Measurements from ENCODE around the gene GRIFIN. TPM values are rescaled to one million over a fixed set of nuclear protein-coding genes. Genes with fewer than 3 reads are reported as not detected.
"Not testable (repeated sequence)": the region's sequence is repeated elsewhere in the genome, so short reads cannot be mapped to it uniquely, and the experiment has no call there.

The GRIFIN gene
- total and polyA plus RNA-seq, 9 donors: 0.19 TPM; not detected in 8

GRCh38 chr7:2459674-2460073 lies 16.5 kb downstream of the GRIFIN start:
- peaks cover 4% of the 10 kb centered on the region for H3K9me3 ChIP-seq (replicated peaks; ENCODE audit: control insufficient read depth, low read depth, low read length)
- H3K27me3 ChIP-seq (ENCODE audit: control insufficient read depth, insufficient read depth, low read length): no peaks in the 10 kb centered on the region
- 75% methylated on average over 8 of the region's 8 CpGs for WGBS (ENCODE audit: insufficient coverage)
- no peak overlapping the region for H3K4me3 ChIP-seq (ENCODE audit: low read length)
- peaks cover 11% of the 10 kb centered on the region for H3K4me1 ChIP-seq (ENCODE audit: control insufficient read depth, insufficient read depth, low read length)
- no peak overlapping the region for H3K27ac ChIP-seq (ENCODE audit: low read length)
- no peak for DNase-seq
- H3K36me3 ChIP-seq (ENCODE audit: control insufficient read depth, insufficient read depth, low read length): no peaks in the 10 kb centered on the region

DNA sequence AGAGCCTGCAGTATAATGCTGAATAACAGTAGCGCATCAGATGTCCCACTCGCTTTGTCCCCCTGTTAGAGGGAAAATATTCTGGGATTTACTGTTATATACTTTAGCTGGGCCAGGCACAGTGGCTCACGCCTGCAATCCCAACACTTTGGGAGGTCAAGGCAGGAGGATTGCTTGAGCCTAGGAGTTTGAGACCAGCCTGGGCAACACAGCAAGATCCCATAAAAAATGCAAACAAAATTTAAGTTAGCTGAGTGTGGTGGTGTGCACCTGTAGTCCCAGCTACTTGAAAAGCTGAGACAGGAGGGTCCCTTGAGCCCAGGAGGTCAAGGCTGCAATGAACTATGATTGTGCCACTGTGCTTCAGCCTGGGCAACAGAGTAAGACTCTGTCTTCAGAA lies 22.3 kb downstream of the GRIFIN start:
- not testable (repeated sequence) for H3K9me3 ChIP-seq (replicated peaks; ENCODE audit: control insufficient read depth, low read depth, low read length); H3K36me3 ChIP-seq (ENCODE audit: control insufficient read depth, insufficient read depth, low read length); DNase-seq; H3K4me3 ChIP-seq (ENCODE audit: low read length); H3K27ac ChIP-seq (ENCODE audit: low read length); H3K27me3 ChIP-seq (ENCODE audit: control insufficient read depth, insufficient read depth, low read length)
- H3K4me1 ChIP-seq (ENCODE audit: control insufficient read depth, insufficient read depth, low read length): peaks cover 12% of the 10 kb centered on the region
- WGBS (ENCODE audit: insufficient coverage): no CpG with 5 or more reads among the region's 3 CpGs

- 100% methylated on average over 2 of the region's 8 CpGs for WGBS (ENCODE audit: insufficient coverage)
- Histone ChIP-seq H3K27me3 (ENCODE audit: control insufficient read depth, insufficient read depth, low read length) (peaks cover 4% of the 10 kb centered on the region), H3K4me1 (ENCODE audit: control insufficient read depth, insufficient read depth, low read length) (peaks cover 12% of the 10 kb centered on the region), H3K4me3 (ENCODE audit: low read length) (no peak overlapping the region), H3K36me3 (ENCODE audit: control insufficient read depth, insufficient read depth, low read length) (no peaks in the 10 kb centered on the region), H3K9me3 (replicated peaks; ENCODE audit: control insufficient read depth, low read depth, low read length) (no peaks in the 10 kb centered on the region), H3K27ac (ENCODE audit: low read length) (no peak overlapping the region)
- no peak for DNase-seq
Measured at GRCh38 chr7:2452643-2453270, 23.4 kb downstream of the GRIFIN start.

DNA sequence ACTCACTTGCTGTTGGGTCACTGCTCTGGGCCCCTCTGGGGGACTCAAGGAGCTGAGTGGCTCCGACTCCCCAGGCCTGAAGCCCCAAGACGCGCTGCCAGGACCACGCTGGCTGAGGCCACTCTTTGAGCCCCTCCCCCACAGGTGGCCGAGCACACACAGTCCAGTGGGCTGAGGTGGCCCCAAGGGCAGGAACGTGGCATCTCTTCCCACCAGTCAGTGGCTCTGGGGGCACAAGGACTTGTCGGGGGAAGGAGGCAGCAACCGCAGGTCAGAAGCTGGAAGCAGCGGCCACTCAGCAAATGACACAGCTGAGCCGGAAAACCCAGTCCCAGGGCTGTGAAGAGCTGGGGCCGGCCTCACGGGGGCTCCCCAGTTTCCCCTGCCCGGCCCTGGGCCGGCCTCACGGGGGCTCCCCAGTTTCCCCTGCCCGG lies 24.1 kb downstream of the GRIFIN start:
- 31% methylated on average over 8 of the region's 16 CpGs for WGBS (ENCODE audit: insufficient coverage)
- no peaks in the 10 kb centered on the region for H3K9me3 ChIP-seq (replicated peaks; ENCODE audit: control insufficient read depth, low read depth, low read length)
- no peak overlapping the region for H3K27ac ChIP-seq (ENCODE audit: low read length)
- H3K4me3 ChIP-seq (ENCODE audit: low read length): peak overlapping the region; percentile 40
- H3K4me1 ChIP-seq (ENCODE audit: control insufficient read depth, insufficient read depth, low read length): peaks cover 12% of the 10 kb centered on the region
- H3K27me3 ChIP-seq (ENCODE audit: control insufficient read depth, insufficient read depth, low read length): peaks cover 4% of the 10 kb centered on the region
- peak; percentile 34 for DNase-seq
- no peaks in the 10 kb centered on the region for H3K36me3 ChIP-seq (ENCODE audit: control insufficient read depth, insufficient read depth, low read length)

DNA sequence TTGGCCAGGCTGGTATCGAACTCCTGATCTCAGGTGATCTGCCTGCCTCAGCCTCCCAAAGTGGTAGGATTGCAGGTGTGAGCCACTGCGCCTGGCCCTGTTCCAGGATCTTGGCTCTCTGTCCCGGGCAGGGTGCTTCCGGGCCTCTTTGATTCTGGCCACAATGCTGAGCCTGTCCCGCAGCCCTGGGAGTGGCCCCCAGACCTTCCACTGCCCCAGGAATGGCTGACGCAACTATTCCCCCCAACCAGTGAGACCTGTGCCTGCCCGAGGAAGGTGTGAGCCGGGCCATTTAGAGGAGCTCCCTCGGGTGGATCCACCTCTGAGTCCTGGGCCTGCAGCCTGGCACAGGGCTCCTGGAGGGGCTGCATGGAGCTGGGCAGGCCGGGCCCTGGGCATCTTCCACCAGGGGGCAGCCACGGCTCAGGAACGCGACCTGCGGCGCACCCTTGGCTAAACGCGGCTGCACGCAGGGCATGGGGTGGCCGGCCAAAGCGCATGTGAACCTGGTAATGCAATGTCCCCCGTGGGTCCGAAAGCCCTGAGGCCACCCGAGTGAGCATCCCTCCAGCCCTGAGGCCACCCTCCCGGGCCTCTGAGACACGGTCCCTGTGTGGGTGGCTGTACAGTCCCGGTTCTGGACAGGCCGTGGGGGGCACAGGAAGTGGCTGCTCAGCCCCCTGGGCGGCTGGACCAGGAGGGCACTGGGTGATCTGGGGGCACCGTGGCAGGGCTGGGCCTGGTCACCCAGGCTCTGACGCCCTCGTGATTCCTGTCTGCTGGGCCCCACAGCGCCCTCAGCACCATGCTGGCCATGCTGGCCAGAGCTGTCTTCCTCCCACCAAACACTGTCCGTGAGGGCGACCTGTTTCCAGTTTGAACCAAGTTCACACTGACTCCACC lies 24.8 kb downstream of the GRIFIN start:
- DNase-seq: peak; percentile 82
- H3K27me3 ChIP-seq (ENCODE audit: control insufficient read depth, insufficient read depth, low read length): peaks cover 4% of the 10 kb centered on the region
- no peaks in the 10 kb centered on the region for H3K36me3 ChIP-seq (ENCODE audit: control insufficient read depth, insufficient read depth, low read length)
- WGBS (ENCODE audit: insufficient coverage): 17% methylated on average over 33 of the region's 34 CpGs
- H3K4me1 ChIP-seq (ENCODE audit: control insufficient read depth, insufficient read depth, low read length): peaks cover 12% of the 10 kb centered on the region
- H3K9me3 ChIP-seq (replicated peaks; ENCODE audit: control insufficient read depth, low read depth, low read length): no peaks in the 10 kb centered on the region
- H3K4me3 ChIP-seq (ENCODE audit: low read length): peak overlapping the region; percentile 40
- H3K27ac ChIP-seq (ENCODE audit: low read length): no peak overlapping the region

DNA sequence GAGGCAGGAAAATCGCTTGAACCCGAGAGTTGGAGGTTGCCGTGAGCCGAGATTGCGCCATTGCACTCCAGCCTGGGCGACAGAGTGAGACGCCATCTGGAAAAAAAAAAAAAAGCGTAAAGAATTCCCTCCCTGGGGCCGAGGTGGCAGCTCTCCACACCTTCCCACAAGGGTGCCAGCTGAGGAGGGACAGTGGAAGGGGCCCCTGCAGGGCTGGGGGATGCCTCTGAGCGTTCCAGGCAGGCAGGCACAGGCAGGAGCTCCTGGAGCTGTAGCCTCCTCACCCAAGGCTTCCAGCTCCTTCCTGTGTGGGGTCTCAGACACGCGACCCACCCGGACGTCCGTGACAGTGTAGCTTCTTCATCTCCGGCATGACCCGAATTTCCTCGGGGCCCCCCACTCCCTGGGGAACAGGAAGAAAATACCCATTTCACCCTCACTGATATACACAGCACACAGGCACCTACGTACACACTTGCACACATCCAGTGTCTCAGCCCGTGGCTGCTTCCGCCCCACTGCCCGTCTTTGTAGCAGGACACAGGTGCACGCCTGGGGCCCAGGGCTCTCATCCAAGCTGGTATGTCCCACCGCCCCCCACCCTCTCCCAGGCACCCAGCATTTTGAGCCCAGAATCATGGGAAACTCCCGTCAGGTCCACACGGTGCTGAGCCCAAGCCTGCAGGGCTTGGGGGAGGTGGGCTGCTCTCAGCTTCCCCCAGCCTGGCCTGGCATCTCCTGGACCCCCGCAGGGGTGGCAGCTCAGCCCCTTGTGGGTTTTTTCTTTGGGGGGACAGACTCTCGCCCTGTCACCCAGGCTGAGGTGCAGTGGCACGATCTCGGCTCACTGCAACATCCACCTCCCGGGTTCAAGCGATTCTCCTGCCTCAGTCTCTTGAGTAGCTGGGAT lies 25.7 kb downstream of the GRIFIN start:
- Histone ChIP-seq H3K36me3 (ENCODE audit: control insufficient read depth, insufficient read depth, low read length) (no peaks in the 10 kb centered on the region), H3K4me1 (ENCODE audit: control insufficient read depth, insufficient read depth, low read length) (peaks cover 12% of the 10 kb centered on the region), H3K4me3 (ENCODE audit: low read length) (no peak overlapping the region), H3K27me3 (ENCODE audit: control insufficient read depth, insufficient read depth, low read length) (peaks cover 4% of the 10 kb centered on the region), H3K27ac (ENCODE audit: low read length) (no peak overlapping the region), H3K9me3 (replicated peaks; ENCODE audit: control insufficient read depth, low read depth, low read length) (no peaks in the 10 kb centered on the region)
- WGBS (ENCODE audit: insufficient coverage): 66% methylated on average over 20 of the region's 32 CpGs
- DNase-seq: no peak

DNA sequence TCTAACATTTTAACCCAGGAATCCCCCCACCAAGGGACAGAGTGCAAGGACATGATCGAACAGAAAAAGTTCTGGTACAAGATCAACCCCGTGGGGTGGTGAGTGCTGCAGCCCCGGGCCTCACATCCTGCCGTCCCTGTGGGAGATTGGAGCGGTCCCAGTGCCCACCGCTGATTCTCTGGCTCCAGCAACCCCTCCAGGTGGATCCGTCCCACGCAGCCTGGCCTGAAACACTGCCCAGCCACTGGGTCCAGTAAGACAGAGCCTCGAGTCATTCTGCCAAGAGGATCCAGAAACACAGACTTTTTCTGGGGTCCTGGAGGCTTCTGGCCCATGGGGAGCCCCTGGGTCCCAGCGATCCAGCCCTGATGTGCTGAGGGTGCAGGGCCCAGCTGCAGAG lies 29.5 kb downstream of the GRIFIN start:
- Histone ChIP-seq H3K4me1 (ENCODE audit: control insufficient read depth, insufficient read depth, low read length) (peaks cover 6% of the 10 kb centered on the region), H3K27ac (ENCODE audit: low read length) (no peak overlapping the region), H3K9me3 (replicated peaks; ENCODE audit: control insufficient read depth, low read depth, low read length) (no peaks in the 10 kb centered on the region), H3K36me3 (ENCODE audit: control insufficient read depth, insufficient read depth, low read length) (no peaks in the 10 kb centered on the region), H3K27me3 (ENCODE audit: control insufficient read depth, insufficient read depth, low read length) (peaks cover 4% of the 10 kb centered on the region), H3K4me3 (ENCODE audit: low read length) (no peak overlapping the region)
- WGBS (ENCODE audit: insufficient coverage): 77% methylated on average over 9 of the region's 10 CpGs
- DNase-seq: no peak

GRCh38 chr7:2445898-2446555 lies 30.2 kb downstream of the GRIFIN start:
- H3K27ac ChIP-seq (ENCODE audit: low read length): no peak overlapping the region
- no peaks in the 10 kb centered on the region for H3K36me3 ChIP-seq (ENCODE audit: control insufficient read depth, insufficient read depth, low read length)
- peaks cover 4% of the 10 kb centered on the region for H3K27me3 ChIP-seq (ENCODE audit: control insufficient read depth, insufficient read depth, low read length)
- no peak overlapping the region for H3K4me3 ChIP-seq (ENCODE audit: low read length)
- no peaks in the 10 kb centered on the region for H3K9me3 ChIP-seq (replicated peaks; ENCODE audit: control insufficient read depth, low read depth, low read length)
- H3K4me1 ChIP-seq (ENCODE audit: control insufficient read depth, insufficient read depth, low read length): peaks cover 2% of the 10 kb centered on the region
- 71% methylated on average over 20 of the region's 21 CpGs for WGBS (ENCODE audit: insufficient coverage)
- DNase-seq: no peak

DNA sequence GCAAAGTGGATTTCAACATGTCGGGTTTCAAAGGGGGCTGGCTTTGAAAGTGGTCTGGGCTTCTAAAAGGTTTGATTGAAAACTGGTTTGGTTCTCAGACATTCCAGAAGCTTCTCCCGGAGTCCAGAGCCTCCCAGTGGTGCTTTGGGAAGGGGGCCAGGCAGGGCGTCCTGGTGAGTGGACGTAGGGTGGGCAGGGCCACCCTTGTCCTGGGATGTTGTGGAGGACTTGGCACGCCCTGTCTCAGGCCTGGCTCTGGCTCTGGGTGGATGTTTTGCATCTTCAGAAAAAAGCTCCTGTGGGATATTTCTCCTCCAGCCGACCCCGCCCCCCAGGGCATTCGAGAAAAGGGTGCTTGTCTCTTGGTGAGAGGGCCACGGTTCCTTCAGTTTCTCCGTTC lies 31.2 kb downstream of the GRIFIN start:
- Histone ChIP-seq H3K4me3 (ENCODE audit: low read length) (no peak overlapping the region), H3K36me3 (ENCODE audit: control insufficient read depth, insufficient read depth, low read length) (no peaks in the 10 kb centered on the region), H3K9me3 (replicated peaks; ENCODE audit: control insufficient read depth, low read depth, low read length) (no peaks in the 10 kb centered on the region), H3K4me1 (ENCODE audit: control insufficient read depth, insufficient read depth, low read length) (peaks cover 11% of the 10 kb centered on the region), H3K27ac (ENCODE audit: low read length) (no peak overlapping the region), H3K27me3 (ENCODE audit: control insufficient read depth, insufficient read depth, low read length) (no peaks in the 10 kb centered on the region)
- 82% methylated on average over 6 of the region's 10 CpGs for WGBS (ENCODE audit: insufficient coverage)
- no peak for DNase-seq

Data from muscle of leg (tissue), 11 donors.